GM23338 (cell line): Measurements from ENCODE around the gene ACTA2. TPM values are rescaled to one million over a fixed set of nuclear protein-coding genes. Genes with fewer than 3 reads are reported as not detected.

ENCODE experiments used
- ATAC-seq: fragments of 200-7000 bp; cut with Tn5 transposase; 3 replicates; pipeline ENCODE4 v1.9.1; 2020
- DNase-seq: peaks from one replicate; pipeline ENCODE4 v3.0.0-alpha.2; 2015; ENCODE audit warnings: low spot score
- H2AFZ ChIP-seq: fragments of 200-600 bp; sonication (generic); 2 replicates; pipeline ENCODE4 v1.8.0; 2016; ENCODE audit warnings: antibody characterized with exemption, mild to moderate bottlenecking, moderate library complexity
- H3F3A ChIP-seq: fragments of 200-600 bp; sonication (generic); replicated peaks from 2 replicates; pipeline ENCODE4 v1.8.0; 2017; ENCODE audit warnings: antibody characterized with exemption, mixed run types, low read depth
- H3K27ac ChIP-seq: fragments of 200-600 bp; sonication (generic); 2 replicates; pipeline ENCODE4 v1.6.1; 2016; ENCODE audit warnings: low read depth
- H3K27me3 ChIP-seq: fragments of 200-600 bp; sonication (generic); 2 replicates; pipeline ENCODE4 v1.8.0; 2016; ENCODE audit warnings: mild to moderate bottlenecking, mixed run types, moderate library complexity; ENCODE audit not compliant: insufficient read depth
- H3K36me3 ChIP-seq: fragments of 200-600 bp; sonication (generic); 2 replicates; pipeline ENCODE4 v1.8.0; 2016; ENCODE audit warnings: mild to moderate bottlenecking; ENCODE audit not compliant: insufficient read depth
- H3K4me1 ChIP-seq: fragments of 200-600 bp; sonication (generic); 2 replicates; pipeline ENCODE4 v1.8.0; 2016; ENCODE audit warnings: mild to moderate bottlenecking, moderate library complexity; ENCODE audit not compliant: insufficient read depth
- H3K4me2 ChIP-seq: fragments of 200-600 bp; sonication (generic); 2 replicates; pipeline ENCODE4 v1.7.1; 2017; ENCODE audit warnings: mixed run types
- H3K4me3 ChIP-seq: fragments of 200-600 bp; sonication (generic); 2 replicates; pipeline ENCODE4 v1.6.1; 2016; ENCODE audit warnings: mixed run types
- H3K79me2 ChIP-seq: fragments of 200-600 bp; sonication (generic); replicated peaks from 2 replicates; pipeline ENCODE4 v1.8.0; 2017; ENCODE audit warnings: mild to moderate bottlenecking; ENCODE audit not compliant: insufficient read depth
- H3K9me2 ChIP-seq: fragments of 200-600 bp; sonication (generic); 2 replicates; pipeline ENCODE4 v1.8.0; 2017; ENCODE audit not compliant: insufficient read depth
- H4K20me1 ChIP-seq: fragments of 200-600 bp; sonication (generic); replicated peaks from 2 replicates; pipeline ENCODE4 v1.8.0; 2017; ENCODE audit warnings: mild to moderate bottlenecking; ENCODE audit not compliant: insufficient read depth
- H3K27ac Mint-ChIP-seq: 2 replicates; pipeline ENCODE4 v1.8.0; 2020; ENCODE audit warnings: inconsistent platforms, mild to moderate bottlenecking, moderate library complexity, mixed read lengths
- H3K27me3 Mint-ChIP-seq: 3 replicates; pipeline ENCODE4 v1.8.0; 2022; ENCODE audit warnings: low read depth, mild to moderate bottlenecking, moderate library complexity, mixed read lengths, inconsistent platforms; ENCODE audit not compliant: insufficient read depth, poor library complexity
- H3K36me3 Mint-ChIP-seq: 3 replicates; pipeline ENCODE4 v1.8.0; 2021; ENCODE audit warnings: low read depth, mild to moderate bottlenecking, inconsistent platforms, moderate library complexity, mixed read lengths
- H3K4me1 Mint-ChIP-seq: 3 replicates; pipeline ENCODE4 v1.8.0; 2020; ENCODE audit warnings: mild to moderate bottlenecking, inconsistent platforms, mixed read lengths
- H3K4me3 Mint-ChIP-seq: 3 replicates; pipeline ENCODE4 v1.8.0; 2021; ENCODE audit warnings: moderate library complexity, mild to moderate bottlenecking, inconsistent platforms, mixed read lengths
- H3K9me3 Mint-ChIP-seq: 3 replicates; pipeline ENCODE4 v1.8.0; 2020; ENCODE audit warnings: moderate library complexity, mild to moderate bottlenecking, inconsistent platforms, mixed read lengths
- CREB1 ChIP-seq: fragments of 250-450 bp; sonication (Bioruptor Pico); IDR thresholded peaks from 2 replicates; pipeline ENCODE4 v1.5.0; 2020; ENCODE audit warnings: low read depth, mild to moderate bottlenecking, moderate library complexity
- CTCF ChIP-seq, 2 experiments: fragments of 200-600 bp in 1 of 2; sonication (generic) in 1 of 2; conservative IDR thresholded peaks; 2 replicates each; pipeline versions ENCODE4 v1.5.1 to v1.6.1; 2016 to 2017; ENCODE audit warnings: antibody characterized with exemption in 2 of 2, low read depth in 2 of 2, mild to moderate bottlenecking in 2 of 2, moderate library complexity in 1 of 2
- ETS1 ChIP-seq: IDR thresholded peaks from 2 replicates; pipeline ENCODE4 v1.6.1; 2016; ENCODE audit warnings: antibody characterized with exemption
- EZH2 ChIP-seq: fragments of 200-600 bp; sonication (generic); IDR thresholded peaks from one replicate; pipeline ENCODE4 v1.8.0; 2017; ENCODE audit warnings: antibody characterized with exemption, mild to moderate bottlenecking, low read depth; ENCODE audit not compliant: unreplicated experiment
- EZH2phosphoT487 ChIP-seq: fragments of 200-600 bp; sonication (generic); IDR thresholded peaks from one replicate; pipeline ENCODE4 v1.8.1; 2018; ENCODE audit warnings: antibody characterized with exemption; ENCODE audit not compliant: unreplicated experiment
- JUNB ChIP-seq: IDR thresholded peaks from one replicate; pipeline ENCODE4 v1.6.1; 2016; ENCODE audit warnings: antibody characterized with exemption; ENCODE audit not compliant: unreplicated experiment
- NANOG ChIP-seq: IDR thresholded peaks from 2 replicates; pipeline ENCODE4 v1.6.1; 2016; ENCODE audit warnings: antibody characterized with exemption, borderline replicate concordance
- POLR2AphosphoS5 ChIP-seq: IDR thresholded peaks from 2 replicates; pipeline ENCODE4 v1.6.1; 2016; ENCODE audit warnings: antibody characterized with exemption, low read depth
- REST ChIP-seq: IDR thresholded peaks from one replicate; pipeline ENCODE4 v1.6.1; 2018; ENCODE audit warnings: antibody characterized with exemption; ENCODE audit not compliant: unreplicated experiment
- STAT1 ChIP-seq: IDR thresholded peaks from one replicate; pipeline ENCODE4 v1.6.1; 2016; ENCODE audit warnings: antibody characterized with exemption; ENCODE audit not compliant: unreplicated experiment
- ZNF114 ChIP-seq: fragments of 250-450 bp; sonication (Bioruptor Pico); IDR thresholded peaks from 2 replicates; pipeline ENCODE4 v1.5.0; 2020; ENCODE audit warnings: mild to moderate bottlenecking, moderate library complexity
- ZNF331 ChIP-seq: fragments of 250-450 bp; sonication (Bioruptor Pico); IDR thresholded peaks from 2 replicates; pipeline ENCODE4 v1.5.0; 2020; ENCODE audit warnings: low read depth, mild to moderate bottlenecking, moderate library complexity
- polyA plus RNA-seq: library from polyadenylated mRNA; unstranded; fragments of >200 nt; fragmentation: Nextera tagmentation; extraction: Ambion mirVana; gene quantifications from 2 replicates; pipeline ENCODE4 v1.2.1, GENCODE V29; 2016
- total RNA-seq: library from RNA; depleted of rRNA; stranded (reverse); fragments of >200 nt; shearing (Covaris generic); gene quantifications from 2 replicates; pipeline ENCODE4 v1.2.3, GENCODE V29; 2014

ACTA2 gene
- total and polyA plus RNA-seq, 2 experiments from 2014 or later, result 3.4 to 9.4 TPM

GRCh38 chr10:88906921-88907320, 45.7 kb downstream of the ACTA2 start:
- Mint-ChIP-seq H3K4me1 (peaks cover 4% of the 10 kb centered on the region; the same call in 2 of the 3 replicates), H3K4me3 (no peak overlapping the region), H3K27ac (no peak overlapping the region), H3K27me3 (no peaks in the 10 kb centered on the region), H3K36me3 (peaks cover 7% of the 10 kb centered on the region; the same call in 2 of the 3 replicates), H3K9me3 (no peaks in the 10 kb centered on the region)
- H3K4me2 ChIP-seq, result no peak overlapping the region
- H3K79me2 ChIP-seq, result no peaks in the 10 kb centered on the region
- H2AFZ ChIP-seq, result no peak overlapping the region
- no peaks in the 10 kb centered on the region for H4K20me1 ChIP-seq
- no peaks in the 10 kb centered on the region for H3K27me3 ChIP-seq
- no peaks in the 10 kb centered on the region for H3K36me3 ChIP-seq
- H3K27ac ChIP-seq, result no peak overlapping the region
- H3K4me1 ChIP-seq, result no peaks in the 10 kb centered on the region
- TF ChIP-seq EZH2 (no peak), POLR2AphosphoS5 (no peak), EZH2phosphoT487 (no peak), NANOG (no peak), REST (no peak), STAT1 (no peak), JUNB (no peak), CREB1 (CRISPR knock-in tag) (no peak)
- H3K9me2 ChIP-seq, result no peaks in the 10 kb centered on the region
- H3F3A ChIP-seq, result no peaks in the 10 kb centered on the region
- H3K4me3 ChIP-seq, result no peak overlapping the region
- no peak for DNase-seq
- no peak for ATAC-seq

GRCh38 chr10:88903715-88904114, 48.9 kb downstream of the ACTA2 start:
- DNase-seq (no peak), ATAC-seq (no peak)
- Histone ChIP-seq H3K4me1 (no peaks in the 10 kb centered on the region), H2AFZ (no peak overlapping the region), H3K36me3 (no peaks in the 10 kb centered on the region), H3F3A (no peaks in the 10 kb centered on the region), H4K20me1 (no peaks in the 10 kb centered on the region), H3K79me2 (no peaks in the 10 kb centered on the region), H3K27ac (no peak overlapping the region), H3K4me2 (no peak overlapping the region), H3K9me2 (no peaks in the 10 kb centered on the region), H3K27me3 (no peaks in the 10 kb centered on the region), H3K4me3 (no peak overlapping the region)
- Mint-ChIP-seq H3K36me3 (peaks cover 8% of the 10 kb centered on the region; the same call in 2 of the 3 replicates), H3K27me3 (no peaks in the 10 kb centered on the region), H3K4me1 (peaks cover 4% of the 10 kb centered on the region; the same call in 2 of the 3 replicates), H3K4me3 (no peak overlapping the region), H3K27ac (no peak overlapping the region), H3K9me3 (no peaks in the 10 kb centered on the region)
- TF ChIP-seq NANOG, result no peak
- TF ChIP-seq REST, result no peak
- no peak for TF ChIP-seq STAT1
- TF ChIP-seq ZNF331 (CRISPR knock-in tag), result no peak
- no peak for TF ChIP-seq CREB1 (CRISPR knock-in tag)
- TF ChIP-seq CTCF (conservative IDR thresholded peaks at IDR 0.05; ENCODE audit: low read depth in 2 of 2), result no peak
- TF ChIP-seq ZNF114 (CRISPR knock-in tag), result no peak
- TF ChIP-seq EZH2, result no peak
- TF ChIP-seq ETS1, result no peak
- TF ChIP-seq EZH2phosphoT487, result no peak
